Measurements from ENCODE around the gene KLF7.
A peak's percentile ranks its signal among the peaks of the same experiment; 100 is the strongest.

The KLF7 gene

GRCh38 chr2:207166349-207167098 lies 776 bp upstream of the KLF7 start:
- DNase-seq: peak in 4 of 5 experiments; percentile 45 to 86 (median 58)

- peak; percentile 68 to 100 (median 93) for DNase-seq
Measured at GRCh38 chr2:207166039-207166348, 246 bp upstream of the KLF7 start.

GRCh38 chr2:207164006-207164831 lies 1.5 kb downstream of the KLF7 start:
- DNase-seq: peak in 1 of 5 experiments; percentile 40

DNA sequence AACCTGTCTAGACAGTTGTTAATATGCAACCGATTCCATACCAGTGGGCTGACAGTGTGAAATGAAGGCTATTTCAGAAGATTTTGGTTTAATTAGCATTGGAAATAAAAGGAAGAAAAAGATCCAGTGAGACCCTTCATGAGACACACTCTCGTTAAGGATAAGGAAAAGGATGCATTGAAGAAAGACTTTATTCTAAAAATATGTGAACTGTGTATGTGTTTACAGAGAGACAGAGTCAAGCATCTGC lies 2.1 kb downstream of the KLF7 start:
- no peak for DNase-seq

- DNase-seq: peak in 1 of 5 experiments; percentile 42
Measured at GRCh38 chr2:207163053-207163755, 2.5 kb downstream of the KLF7 start.

DNA sequence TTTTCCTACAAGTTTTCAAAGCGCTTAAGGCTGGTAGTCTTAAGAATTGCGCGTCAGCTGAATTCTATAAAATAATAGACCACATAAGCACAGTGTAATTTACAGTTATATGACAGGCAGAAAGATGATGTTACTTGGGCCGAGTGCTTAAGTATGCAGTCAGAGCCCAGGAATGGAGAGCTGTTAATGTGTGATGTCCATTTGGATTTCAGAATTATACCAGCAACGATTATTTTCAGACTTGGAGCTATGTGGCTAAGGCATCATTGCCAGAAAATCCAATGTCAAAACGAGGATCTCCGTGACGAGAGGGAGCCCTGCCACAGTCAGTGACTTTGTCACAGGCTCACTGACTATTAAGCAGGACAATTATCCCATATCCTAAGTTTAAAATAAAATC lies 3.4 kb downstream of the KLF7 start:
- no peak for DNase-seq

GRCh38 chr2:207161247-207162123 lies 4.3 kb downstream of the KLF7 start:
- no peak for DNase-seq

DNA sequence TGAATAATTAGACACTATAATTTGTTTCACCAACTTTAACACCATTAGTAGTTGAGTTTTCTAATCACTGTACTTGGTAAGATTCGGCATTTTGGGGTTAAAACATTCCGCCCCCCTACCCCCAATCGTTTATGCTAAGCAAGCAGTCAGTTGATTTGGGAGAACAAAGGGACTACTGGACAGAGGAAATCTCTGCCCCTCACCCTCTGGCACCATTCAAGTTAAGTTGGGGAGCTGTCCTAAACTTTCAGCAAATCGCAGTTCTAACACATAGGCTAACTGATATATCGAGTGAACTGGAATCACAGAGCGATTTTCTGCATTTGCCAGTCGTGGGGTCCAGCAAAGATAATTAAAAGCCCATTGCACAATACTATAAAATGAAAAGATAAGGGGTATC lies 5.6 kb downstream of the KLF7 start:
- no peak for DNase-seq

DNA sequence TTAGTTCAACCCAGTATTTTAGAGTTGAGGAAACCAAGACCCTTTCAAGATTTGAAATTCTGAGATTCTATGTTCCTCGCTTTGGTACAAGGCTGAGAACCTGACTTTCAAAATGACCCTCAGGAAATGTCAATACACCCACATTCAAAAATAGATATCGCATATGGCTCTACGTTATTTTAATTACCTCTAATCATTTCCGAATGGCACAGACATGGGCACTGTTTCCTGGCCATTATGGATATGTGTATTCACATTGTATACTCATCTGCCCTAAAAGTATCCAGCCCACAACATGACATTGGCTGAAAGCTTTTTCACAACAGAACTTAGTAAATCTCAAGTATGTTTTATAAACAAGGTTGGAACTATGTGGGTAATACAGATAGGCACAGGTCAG lies 6.7 kb downstream of the KLF7 start:
- DNase-seq: no peak

GRCh38 chr2:207157731-207158130 lies 8.0 kb downstream of the KLF7 start:
- DNase-seq: no peak

GRCh38 chr2:207157162-207157481 lies 8.6 kb downstream of the KLF7 start:
- no peak for DNase-seq

GRCh38 chr2:207156451-207157161 lies 9.1 kb downstream of the KLF7 start:
- DNase-seq: peak in 1 of 5 experiments; percentile 94

DNA sequence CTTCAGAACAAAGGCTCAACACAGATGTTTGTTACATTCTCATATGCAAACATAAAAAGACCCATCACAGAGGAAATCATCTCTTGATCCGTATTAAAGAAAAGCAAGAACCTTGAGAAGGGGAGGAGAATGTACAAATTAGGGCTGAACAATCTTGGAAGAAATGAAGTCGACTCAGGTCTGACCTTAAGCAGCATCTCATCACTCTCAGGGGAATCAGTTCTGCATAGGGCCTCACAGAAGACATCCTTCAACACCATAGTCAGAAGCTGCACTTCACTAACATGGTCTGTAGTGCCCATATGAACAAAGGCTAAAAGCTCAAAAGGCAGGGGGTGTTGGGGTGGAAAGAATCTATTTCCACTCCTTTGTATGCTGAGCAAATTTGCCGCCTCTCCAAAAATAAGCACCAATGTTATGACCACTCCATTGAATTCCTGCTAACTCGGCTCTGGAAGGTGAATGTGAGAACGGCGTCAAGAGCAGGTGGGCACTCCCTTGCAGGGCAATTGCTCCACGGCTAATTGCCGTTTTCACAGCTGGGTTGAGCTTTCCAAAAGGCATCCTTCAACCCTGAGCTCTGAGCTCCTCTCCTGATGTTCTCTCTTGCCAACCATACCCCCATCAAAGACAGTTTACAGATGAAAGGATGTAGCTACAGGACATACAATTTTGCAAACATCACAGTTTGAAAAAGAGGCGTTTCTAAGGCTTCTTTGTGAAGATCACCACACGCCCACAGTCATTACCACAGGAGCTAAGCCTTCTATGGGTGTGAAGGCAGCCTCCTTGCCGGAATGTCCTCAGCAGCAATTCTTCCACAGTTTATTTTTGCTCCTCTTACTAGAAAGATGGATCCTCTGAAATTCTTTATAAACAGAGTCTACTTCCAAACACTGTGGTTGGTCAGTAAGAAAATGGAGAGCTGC lies 10.0 kb downstream of the KLF7 start:
- peak in 1 of 5 experiments; percentile 74 for DNase-seq

GRCh38 chr2:207154556-207155510 lies 10.9 kb downstream of the KLF7 start:
- DNase-seq: peak in 1 of 5 experiments; percentile 57

DNA sequence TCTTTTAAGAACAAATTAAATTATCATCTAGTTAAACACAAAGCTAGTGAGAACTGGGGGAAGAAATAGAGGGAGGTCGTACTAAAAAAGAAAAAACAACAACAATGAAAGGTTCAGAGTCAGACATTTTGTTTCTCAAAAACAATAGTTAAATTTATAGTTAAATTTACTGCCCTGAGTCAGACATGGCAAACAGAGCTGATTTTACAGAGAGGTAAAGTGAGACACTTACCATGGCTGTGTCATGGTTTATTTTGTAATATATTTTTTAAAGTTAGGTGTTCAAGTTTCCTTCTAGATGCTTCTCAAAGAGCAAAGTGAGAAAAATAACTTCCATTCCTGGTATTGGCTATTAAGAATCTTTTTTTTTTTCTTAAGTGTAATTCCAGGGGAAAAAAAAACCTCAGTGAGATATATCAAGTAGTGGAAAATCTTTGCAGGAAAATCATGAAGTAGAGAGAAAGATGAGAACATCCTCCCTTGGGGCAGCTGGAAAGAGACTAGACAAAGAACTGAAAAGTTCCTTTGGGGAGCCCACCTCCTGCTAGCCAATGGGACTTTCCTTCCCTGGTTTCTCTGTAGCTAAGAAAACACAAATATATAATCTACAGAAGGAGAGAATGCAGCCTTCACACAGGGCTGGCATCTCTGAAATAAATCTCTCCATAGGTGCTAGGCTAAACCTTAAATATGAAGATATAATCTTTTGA lies 12.3 kb downstream of the KLF7 start:
- no peak for DNase-seq

DNA sequence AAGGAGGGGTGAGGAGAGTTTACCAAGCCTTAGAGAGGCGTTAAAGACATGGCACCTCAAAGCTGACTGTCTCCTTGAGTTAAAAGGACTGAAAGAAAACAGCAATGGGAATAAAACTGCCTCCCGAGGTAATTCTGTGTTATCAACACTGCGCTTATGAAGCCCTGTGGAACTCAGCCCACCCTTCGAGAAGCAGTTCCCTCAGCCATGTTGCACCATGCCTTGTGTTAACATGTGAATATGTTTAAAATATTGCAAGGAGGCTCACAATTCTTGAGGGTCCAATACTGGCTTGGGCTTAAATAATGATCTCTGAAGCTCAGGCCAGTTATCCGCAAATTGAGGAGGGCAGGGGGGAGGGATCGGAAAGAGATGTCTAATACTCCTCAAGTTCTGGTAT lies 14.7 kb downstream of the KLF7 start:
- DNase-seq: no peak

- DNase-seq: no peak
Measured at GRCh38 chr2:207150284-207150683, 15.5 kb downstream of the KLF7 start.

GRCh38 chr2:207149249-207150213 lies 16.2 kb downstream of the KLF7 start:
- no peak for DNase-seq

All from T-helper 2 cell (primary cell).